ENCODE data around the gene POFUT1. TPM values are rescaled to one million over a fixed set of nuclear protein-coding genes. Genes with fewer than 3 reads are reported as not detected.
"Not testable (repeated sequence)": the region's sequence is repeated elsewhere in the genome, so short reads cannot be mapped to it uniquely, and the experiment has no call there.

Gene POFUT1
- total RNA-seq, 2 donors from 2014 or later: 18.7 to 39.7 TPM

- DNase-seq (ENCODE audit: low spot score in 2 of 2) (no peak), ATAC-seq (no peak)
- H3K9me3 Mint-ChIP-seq: peaks cover 0 to 14% of the 10 kb centered on the region in 2 donors
- H3K27ac Mint-ChIP-seq: no peak overlapping the region
- H3K36me3 Mint-ChIP-seq: peaks cover 8 to 22% of the 10 kb centered on the region in 2 donors
Measured at GRCh38 chr20:32271620-32272019, 63.9 kb downstream of the POFUT1 start.

GRCh38 chr20:32274359-32274758 is 66.7 kb downstream of the POFUT1 start:
- Mint-ChIP-seq H3K9me3 (peaks cover 0 to 14% of the 10 kb centered on the region in 2 donors), H3K27ac (peak overlapping the region in 1 of 2 donors; percentile 11), H3K36me3 (peaks cover 8 to 22% of the 10 kb centered on the region in 2 donors)
- no peak for DNase-seq (ENCODE audit: low spot score in 2 of 2)
- no peak for ATAC-seq

GRCh38 chr20:32275163-32275562 is 67.5 kb downstream of the POFUT1 start:
- Mint-ChIP-seq H3K9me3 (peaks cover 0 to 14% of the 10 kb centered on the region in 2 donors), H3K36me3 (peaks cover 13 to 22% of the 10 kb centered on the region in 2 donors)
- ATAC-seq; DNase-seq (ENCODE audit: low spot score in 2 of 2); H3K27ac Mint-ChIP-seq: not testable (repeated sequence)

GRCh38 chr20:32277361-32278198 is 69.9 kb downstream of the POFUT1 start, which contains the start of gene KIF3B:
KIF3B (plus strand) TSS chr20:32277651; CDS start chr20:32309778, 32,127 bp downstream.
- DNase-seq (ENCODE audit: low spot score in 2 of 2): peak; percentile 81 to 89
- peaks cover 28 to 40% of the 10 kb centered on the region in 2 donors for H3K36me3 Mint-ChIP-seq

GRCh38 chr20:32278199-32278643 is 70.5 kb downstream of the POFUT1 start:
- DNase-seq (ENCODE audit: low spot score in 2 of 2) (peak in 1 of 2 donors; percentile 21), ATAC-seq (peak; percentile 34 to 53)
- peaks cover 0 to 14% of the 10 kb centered on the region in 2 donors for H3K9me3 Mint-ChIP-seq
- peaks cover 28 to 41% of the 10 kb centered on the region in 2 donors for H3K36me3 Mint-ChIP-seq
- peak overlapping the region; percentile 91 to 97 for H3K27ac Mint-ChIP-seq

More at GRCh38 chr20:32277361-32278198, 69.9 kb downstream of the POFUT1 start, which contains the start of gene KIF3B:
- H3K9me3 Mint-ChIP-seq: peaks cover 0 to 14% of the 10 kb centered on the region in 2 donors
- ATAC-seq: peak; percentile 83 to 93
- peak within 1 kb of the TSS; percentile 91 to 97 for H3K27ac Mint-ChIP-seq

- Mint-ChIP-seq H3K27ac (peak overlapping the region; percentile 18 to 65), H3K36me3 (peaks cover 19 to 25% of the 10 kb centered on the region in 2 donors), H3K9me3 (no peaks in the 10 kb centered on the region)
- ATAC-seq: no peak
- no peak for DNase-seq (ENCODE audit: low spot score in 2 of 2)
Measured at GRCh38 chr20:32281711-32282110, 74.0 kb downstream of the POFUT1 start.

- DNase-seq (ENCODE audit: low spot score in 2 of 2) (peak in 1 of 2 donors; percentile 30), ATAC-seq (no peak)
- H3K9me3 Mint-ChIP-seq: no peaks in the 10 kb centered on the region
- peak overlapping the region in 1 of 2 donors; percentile 65 for H3K27ac Mint-ChIP-seq
- H3K36me3 Mint-ChIP-seq: peaks cover 19 to 25% of the 10 kb centered on the region in 2 donors
Measured at GRCh38 chr20:32282461-32282860, 74.8 kb downstream of the POFUT1 start.

GRCh38 chr20:32285082-32285620 is 77.5 kb downstream of the POFUT1 start:
- peak; percentile 61 to 69 for ATAC-seq
- no peak for DNase-seq (ENCODE audit: low spot score in 2 of 2)
- Mint-ChIP-seq H3K27ac (peak overlapping the region; percentile 18 to 89), H3K36me3 (peaks cover 24 to 39% of the 10 kb centered on the region in 2 donors), H3K9me3 (no peaks in the 10 kb centered on the region)

GRCh38 chr20:32285621-32286371 is 78.1 kb downstream of the POFUT1 start:
- Mint-ChIP-seq H3K9me3 (no peaks in the 10 kb centered on the region), H3K36me3 (peaks cover 23 to 41% of the 10 kb centered on the region in 2 donors), H3K27ac (peak overlapping the region; percentile 18 to 89)
- ATAC-seq (peak; percentile 76 to 79), DNase-seq (ENCODE audit: low spot score in 2 of 2) (peak; percentile 16 to 65)

GRCh38 chr20:32287231-32287638 is 79.6 kb downstream of the POFUT1 start:
- H3K9me3 Mint-ChIP-seq: no peaks in the 10 kb centered on the region
- ATAC-seq: no peak
- DNase-seq (ENCODE audit: low spot score in 2 of 2): peak in 1 of 2 donors; percentile 44
- peaks cover 11 to 26% of the 10 kb centered on the region in 2 donors for H3K36me3 Mint-ChIP-seq
- H3K27ac Mint-ChIP-seq: peak overlapping the region in 1 of 2 donors; percentile 18

Other genes with a start within 250 kb of the POFUT1 start
- under 1 TPM in 1 of 2 donors, not detected in 1; 0.09 TPM for gene XKR7, start 239.7 kb upstream of the POFUT1 start, total RNA-seq
- gene CCM2L, start 197.4 kb upstream of the POFUT1 start, total RNA-seq: not detected
- under 1 TPM in 1 of 2 donors, not detected in 1; 0.16 TPM for gene HCK, start 155.6 kb upstream of the POFUT1 start, total RNA-seq
- 10 to 100 TPM; 41.0 to 45.4 TPM for gene TM9SF4, start 98.2 kb upstream of the POFUT1 start, total RNA-seq
- gene PLAGL2, start 137 bp upstream of the POFUT1 start, total RNA-seq: 10 to 100 TPM; 51.3 to 65.2 TPM
- gene KIF3B, start 69.8 kb downstream of the POFUT1 start, total RNA-seq: 10 to 100 TPM; 21.9 to 37.8 TPM
- 100 to 1,000 TPM; 153 to 195 TPM for gene ASXL1, start 150.5 kb downstream of the POFUT1 start, total RNA-seq

All from activated naive CD4-positive, alpha-beta T cell treated with anti-CD3 and anti-CD28 coated beads, Interleukin-2, amount 50 U/mL, for 72 hours (primary cell).